A673 (cell line): ENCODE results near the gene PRAMEF11. TPM values are rescaled to one million over a fixed set of nuclear protein-coding genes. Genes with fewer than 3 reads are reported as not detected.
"Not testable (repeated sequence)": the region's sequence is repeated elsewhere in the genome, so short reads cannot be mapped to it uniquely, and the experiment has no call there.

Source experiments
- Bru-seq: library from RNA; stranded (reverse); fragments of 400-500 nt; gene quantifications from one replicate; lab custom pipeline; 2021; lab: Mats Ljungman, UMichigan
- BruChase-seq, 2 experiments: library from RNA; stranded (reverse); fragments of 400-500 nt; gene quantifications; one replicate each; lab custom pipeline; 2021; lab: Mats Ljungman, UMichigan
- BruUV-seq: library from RNA; stranded (reverse); fragments of 400-500 nt; replicated peaks from 2 replicates; lab custom pipeline; 2021; lab: Mats Ljungman, UMichigan
- CTCF ChIA-PET: fragments of 300-600 bp; sonication (Branson Sonifier 250); formaldehyde crosslinking; loops from one replicate; lab custom pipeline; 2022; ENCODE audit warnings: antibody characterized with exemption; lab: Charles Lee
- POLR2A ChIA-PET: fragments of 300-600 bp; sonication (Branson Sonifier 250); formaldehyde crosslinking; loops from one replicate; lab custom pipeline; 2022; ENCODE audit warnings: antibody characterized with exemption; ENCODE audit not compliant: low non-redundant PET; lab: Charles Lee
- DNase-seq: peaks from one replicate; pipeline ENCODE4 v3.0.0-alpha.2; 2015; ENCODE audit warnings: low spot score
- H3K27ac ChIP-seq: fragments of 200-600 bp; sonication (generic); 2 replicates; pipeline ENCODE4 v1.5.1; 2016; ENCODE audit warnings: mixed run types, low read depth, mild to moderate bottlenecking, mixed read lengths, antibody characterized with exemption, low read length; ENCODE audit not compliant: poor library complexity, severe bottlenecking
- H3K27me3 ChIP-seq: fragments of 200-600 bp; sonication (generic); replicated peaks from 2 replicates; pipeline ENCODE4 v1.6.1; 2017; ENCODE audit warnings: mixed run types, low read depth, mild to moderate bottlenecking, mixed read lengths, antibody characterized with exemption, low read length; ENCODE audit not compliant: insufficient read depth, poor library complexity
- H3K36me3 ChIP-seq: fragments of 200-600 bp; sonication (generic); 2 replicates; pipeline ENCODE4 v1.6.1; 2016; ENCODE audit warnings: mixed run types, mild to moderate bottlenecking, mixed read lengths, antibody characterized with exemption, low read length; ENCODE audit not compliant: insufficient read depth, poor library complexity, severe bottlenecking
- H3K4me1 ChIP-seq: fragments of 200-600 bp; sonication (generic); 2 replicates; pipeline ENCODE4 v1.6.1; 2017; ENCODE audit warnings: mixed run types, mild to moderate bottlenecking, mixed read lengths, antibody characterized with exemption, low read length; ENCODE audit not compliant: insufficient read depth, poor library complexity, severe bottlenecking
- H3K4me3 ChIP-seq: fragments of 200-600 bp; sonication (generic); 2 replicates; pipeline ENCODE4 v1.5.1; 2016; ENCODE audit warnings: low read depth, mixed run types, mild to moderate bottlenecking, mixed read lengths, low read length; ENCODE audit not compliant: poor library complexity, severe bottlenecking
- H3K9me3 ChIP-seq: fragments of 200-600 bp; sonication (generic); 2 replicates; pipeline ENCODE4 v1.6.1; 2016; ENCODE audit warnings: mixed run types, low read depth, mild to moderate bottlenecking, mixed read lengths, antibody characterized with exemption, low read length; ENCODE audit not compliant: poor library complexity, severe bottlenecking
- EZH2 ChIP-seq: fragments of 200-600 bp; sonication (generic); IDR thresholded peaks from 2 replicates; pipeline ENCODE4 v1.6.1; 2017; ENCODE audit warnings: borderline replicate concordance, low read depth, mild to moderate bottlenecking, mixed read lengths, antibody characterized with exemption, low read length; ENCODE audit not compliant: poor library complexity, severe bottlenecking
- intact Hi-C: fragments of 100-400 bp; cut with micrococcal nuclease; formaldehyde crosslinking; loops from one replicate; pipeline ENCODE4 v1.10.0; 2022; ENCODE audit not compliant: unreplicated experiment
- long read RNA-seq: library from polyadenylated mRNA; stranded (forward); transcript quantifications from one replicate; pipeline ENCODE4 v2.0.0, GENCODE V29; 2022
- total RNA-seq: library from RNA; stranded (reverse); gene quantifications from 2 replicates; pipeline ENCODE4 v1.2.3, GENCODE V29; 2021
- TF ChIP-seq, protein P1 (sequence below): fragments of 300-800, 200-600 bp; sonication (generic); conservative IDR thresholded peaks from 2 replicates; pipeline ENCODE4 v1.5.1; 2017; ENCODE audit warnings: low read depth, mild to moderate bottlenecking, antibody characterized with exemption, low read length, moderate library complexity, mixed read lengths

PRAMEF11 gene
- total RNA-seq (not detected in 2 replicates), Bru-seq, nascent RNA (not detected), BruChase-seq, experiment 1, labeled RNA remaining after a 2-hour chase (not detected), BruChase-seq, experiment 2, labeled RNA remaining after a 6-hour chase (not detected)
- long read RNA-seq = 0 reads

- H3K4me3 ChIP-seq, CTCF ChIA-PET, H3K27ac ChIP-seq, H3K27me3 ChIP-seq, H3K4me1 ChIP-seq, H3K9me3 ChIP-seq, BruUV-seq, DNase-seq, POLR2A ChIA-PET, intact Hi-C loops, H3K36me3 ChIP-seq: not testable (repeated sequence)
Measured at GRCh38 chr1:12831310-12831709, at the start of gene PRAMEF11. PRAMEF11 (minus strand) TSS chr1:12831410; CDS start chr1:12828789, 2,621 bp downstream.

- H3K36me3 ChIP-seq, intact Hi-C loops, H3K4me3 ChIP-seq, CTCF ChIA-PET, H3K4me1 ChIP-seq, DNase-seq, BruUV-seq, H3K27ac ChIP-seq, POLR2A ChIA-PET, H3K9me3 ChIP-seq, H3K27me3 ChIP-seq: not testable (repeated sequence)
Measured at GRCh38 chr1:12878453-12878852, 47.2 kb upstream of the PRAMEF11 start.

GRCh38 chr1:12863131-12863880, 32.1 kb upstream of the PRAMEF11 start:
- DNase-seq, CTCF ChIA-PET, H3K4me1 ChIP-seq, H3K9me3 ChIP-seq, H3K27ac ChIP-seq, intact Hi-C loops, H3K27me3 ChIP-seq, POLR2A ChIA-PET, H3K36me3 ChIP-seq, H3K4me3 ChIP-seq, BruUV-seq: not testable (repeated sequence)

GRCh38 chr1:12856786-12857185, 25.6 kb upstream of the PRAMEF11 start, which contains the start of gene PRAMEF2:
PRAMEF2 (plus strand) TSS chr1:12857086; CDS start chr1:12859010, 1,924 bp downstream.
- H3K4me1 ChIP-seq, intact Hi-C loops, H3K27me3 ChIP-seq, BruUV-seq, POLR2A ChIA-PET, CTCF ChIA-PET, H3K36me3 ChIP-seq, DNase-seq, H3K9me3 ChIP-seq, H3K27ac ChIP-seq, H3K4me3 ChIP-seq: not testable (repeated sequence)

- BruUV-seq = no TSS peak
- ChIA-PET CTCF (no interaction called here), POLR2A (no interaction called here)
- H3K36me3 ChIP-seq = no peaks in the 10 kb centered on the region
- no peak overlapping the region for H3K27ac ChIP-seq
- DNase-seq = no peak
- no peak for TF ChIP-seq EZH2
- TF ChIP-seq, protein P1, sequence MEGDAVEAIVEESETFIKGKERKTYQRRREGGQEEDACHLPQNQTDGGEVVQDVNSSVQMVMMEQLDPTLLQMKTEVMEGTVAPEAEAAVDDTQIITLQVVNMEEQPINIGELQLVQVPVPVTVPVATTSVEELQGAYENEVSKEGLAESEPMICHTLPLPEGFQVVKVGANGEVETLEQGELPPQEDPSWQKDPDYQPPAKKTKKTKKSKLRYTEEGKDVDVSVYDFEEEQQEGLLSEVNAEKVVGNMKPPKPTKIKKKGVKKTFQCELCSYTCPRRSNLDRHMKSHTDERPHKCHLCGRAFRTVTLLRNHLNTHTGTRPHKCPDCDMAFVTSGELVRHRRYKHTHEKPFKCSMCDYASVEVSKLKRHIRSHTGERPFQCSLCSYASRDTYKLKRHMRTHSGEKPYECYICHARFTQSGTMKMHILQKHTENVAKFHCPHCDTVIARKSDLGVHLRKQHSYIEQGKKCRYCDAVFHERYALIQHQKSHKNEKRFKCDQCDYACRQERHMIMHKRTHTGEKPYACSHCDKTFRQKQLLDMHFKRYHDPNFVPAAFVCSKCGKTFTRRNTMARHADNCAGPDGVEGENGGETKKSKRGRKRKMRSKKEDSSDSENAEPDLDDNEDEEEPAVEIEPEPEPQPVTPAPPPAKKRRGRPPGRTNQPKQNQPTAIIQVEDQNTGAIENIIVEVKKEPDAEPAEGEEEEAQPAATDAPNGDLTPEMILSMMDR = no peak
- H3K4me3 ChIP-seq = no peak overlapping the region
- no peaks in the 10 kb centered on the region for H3K4me1 ChIP-seq
- H3K9me3 ChIP-seq = no peaks in the 10 kb centered on the region
- intact Hi-C loops = no loop called here
- H3K27me3 ChIP-seq = no peaks in the 10 kb centered on the region
Measured at GRCh38 chr1:12851779-12852178, 20.6 kb upstream of the PRAMEF11 start.

DNA sequence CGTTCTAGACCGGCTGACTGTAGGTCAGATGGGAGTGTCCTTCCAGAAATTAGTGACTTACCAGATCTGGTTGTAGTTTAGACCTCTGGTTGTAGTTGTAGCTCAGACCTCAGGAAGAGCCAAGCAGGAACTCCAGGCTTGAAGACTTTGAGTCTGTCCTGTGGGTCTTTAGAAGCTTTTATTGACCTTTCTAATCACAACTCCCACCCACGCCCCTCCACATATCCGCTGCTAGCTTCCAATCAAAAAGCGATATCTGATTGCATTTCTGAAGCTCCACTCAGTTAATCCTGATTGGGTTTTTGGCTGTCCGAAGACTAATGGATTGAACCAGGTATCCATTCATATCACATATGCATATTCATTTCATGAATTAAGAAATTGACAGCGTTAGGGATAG, 17.4 kb upstream of the PRAMEF11 start, which contains the start of gene HNRNPCL1:
TSS of gene HNRNPCL1 (minus strand) at position 101 of the 400 bp plus-strand sequence. CDS start 431 bp downstream, outside the sequence.
- H3K4me1 ChIP-seq, BruUV-seq, H3K27me3 ChIP-seq, H3K9me3 ChIP-seq, H3K4me3 ChIP-seq, intact Hi-C loops, POLR2A ChIA-PET, CTCF ChIA-PET, DNase-seq, H3K36me3 ChIP-seq, H3K27ac ChIP-seq: not testable (repeated sequence)
